SKM-1 (cell line): ENCODE measurements around the gene IFRD2.

ENCODE experiments used
- DNase-seq: peaks from one replicate; lab custom pipeline; 2025; ENCODE audit not compliant: unreplicated experiment; lab: John Stamatoyannopoulos, UW

IFRD2 gene

GRCh38 chr3:50302095-50303012, 10.1 kb upstream of the IFRD2 start:
- DNase-seq, result no peak

GRCh38 chr3:50300681-50301254, 8.5 kb upstream of the IFRD2 start:
- DNase-seq, result no peak

- peak; percentile 69 for DNase-seq
These were observed 7.9 kb upstream of the IFRD2 start for GRCh38 chr3:50299929-50300680.

GRCh38 chr3:50299638-50299928, 7.4 kb upstream of the IFRD2 start:
- no peak for DNase-seq

- DNase-seq, result peak; percentile 97
These were observed 6.8 kb upstream of the IFRD2 start, which contains the start of the genes HYAL3 and NAA80 for GRCh38 chr3:50298836-50299637. Gene HYAL3, minus strand, starts transcription at chr3:50299405. Its CDS starts 3,803 bp downstream, at chr3:50295602. Gene NAA80, minus strand, starts transcription at chr3:50299405. Its CDS starts 1,942 bp downstream, at chr3:50297463.

- no peak for DNase-seq
These were observed 5.9 kb upstream of the IFRD2 start for GRCh38 chr3:50297896-50298725.

- DNase-seq, result no peak
These were observed 5.2 kb upstream of the IFRD2 start for GRCh38 chr3:50297384-50297775.

GRCh38 chr3:50296721-50297383, 4.6 kb upstream of the IFRD2 start:
- DNase-seq, result no peak

GRCh38 chr3:50295553-50296431, 3.6 kb upstream of the IFRD2 start:
- no peak for DNase-seq

- no peak for DNase-seq
These were observed 2.5 kb upstream of the IFRD2 start for GRCh38 chr3:50294492-50295403.

- no peak for DNase-seq
These were observed 1.9 kb upstream of the IFRD2 start for GRCh38 chr3:50294089-50294488.

- DNase-seq, result no peak
These were observed 1.0 kb upstream of the IFRD2 start for GRCh38 chr3:50293079-50293801.

- no peak for DNase-seq
These were observed 2.0 kb downstream of the IFRD2 start for GRCh38 chr3:50290161-50290641.

- DNase-seq, result no peak
These were observed 3.1 kb downstream of the IFRD2 start for GRCh38 chr3:50289130-50289529.

GRCh38 chr3:50288387-50289007, 3.7 kb downstream of the IFRD2 start:
- DNase-seq, result no peak

GRCh38 chr3:50287262-50287661, 5.0 kb downstream of the IFRD2 start:
- DNase-seq, result no peak
